A549 treated with dexamethasone at 1 μM for 4 hours (cell line): ENCODE results near the gene PLOD1. TPM values are rescaled to one million over a fixed set of nuclear protein-coding genes. Genes with fewer than 3 reads are reported as not detected.

Source experiments
- total RNA-seq: library from RNA; stranded (reverse); fragments of 200-300 nt; extraction: Qiagen RNA extraction; gene quantifications from 5 replicates; pipeline ENCODE4 v1.2.3, GENCODE V29; 2022

PLOD1 gene
- 71.4 to 96.5 TPM (median 85.1 TPM) in 5 replicates for total RNA-seq

GRCh38 chr1:11934302-11935056 is at the start of gene PLOD1:
TSS of gene PLOD1 (plus strand) at chr1:11934717. CDS start at chr1:11934780, 63 bp downstream.

GRCh38 chr1:11979851-11980675 is 45.5 kb downstream of the PLOD1 start, which contains the start of gene MFN2:
TSS of gene MFN2 (plus strand) at chr1:11980444. CDS start at chr1:11989169, 8,725 bp downstream.

Other genes with a start within 250 kb of the PLOD1 start
- 0.03 to 0.11 TPM (median 0.06 TPM) in 5 replicates for gene DRAXIN, start 243.0 kb upstream of the PLOD1 start, total RNA-seq
- gene AGTRAP, start 198.6 kb upstream of the PLOD1 start, total RNA-seq, result 75.6 to 98.4 TPM (median 93.6 TPM) in 5 replicates
- not detected in 5 replicates for gene C1orf167, start 172.5 kb upstream of the PLOD1 start, total RNA-seq
- gene MTHFR, start 128.8 kb upstream of the PLOD1 start, total RNA-seq, result 3.9 to 5.6 TPM (median 4.6 TPM) in 5 replicates
- gene CLCN6, start 128.5 kb upstream of the PLOD1 start, total RNA-seq, result 3.7 to 6.4 TPM (median 5.5 TPM) in 5 replicates
- gene NPPA, start 86.9 kb upstream of the PLOD1 start, total RNA-seq, result not detected in 5 replicates
- not detected in 5 replicates for gene NPPB, start 75.8 kb upstream of the PLOD1 start, total RNA-seq
- gene KIAA2013, start 8.3 kb upstream of the PLOD1 start, total RNA-seq, result 28.8 to 46.5 TPM (median 43.8 TPM) in 5 replicates
- 30.8 to 36.9 TPM (median 34.3 TPM) in 5 replicates for gene MFN2, start 45.7 kb downstream of the PLOD1 start, total RNA-seq
- gene MIIP, start 84.8 kb downstream of the PLOD1 start, total RNA-seq, result 10.9 to 14.3 TPM (median 13.5 TPM) in 5 replicates
- gene TNFRSF8, start 128.6 kb downstream of the PLOD1 start, total RNA-seq, result 0.08 to 0.13 TPM (median 0.12 TPM) in 5 replicates
- 0.52 to 0.77 TPM (median 0.64 TPM) in 5 replicates for gene TNFRSF1B, start 232.3 kb downstream of the PLOD1 start, total RNA-seq